Loucy (cell line): Measurements from ENCODE around the gene MCAT.

Experiments used
- H2AFZ ChIP-seq: fragments of 200-600 bp; sonication (generic); 2 replicates; pipeline ENCODE4 v1.6.0; 2016; ENCODE audit warnings: antibody characterized with exemption, mild to moderate bottlenecking, low read length, moderate library complexity
- H3F3A ChIP-seq: fragments of 200-600 bp; 2 replicates; pipeline ENCODE4 v1.6.0; 2016; ENCODE audit warnings: antibody characterized with exemption, low read depth, mild to moderate bottlenecking
- H3K27me3 ChIP-seq: fragments of 200-600 bp; sonication (generic); 2 replicates; pipeline ENCODE4 v1.6.1; 2014; ENCODE audit warnings: low read length, mild to moderate bottlenecking; ENCODE audit not compliant: insufficient read depth, poor library complexity, severe bottlenecking
- H3K36me3 ChIP-seq: fragments of 200-600 bp; sonication (generic); 2 replicates; pipeline ENCODE4 v1.6.1; 2016; ENCODE audit warnings: low read length; ENCODE audit not compliant: insufficient read depth
- H3K4me1 ChIP-seq: fragments of 200-600 bp; sonication (generic); 2 replicates; pipeline ENCODE4 v1.5.1; 2014; ENCODE audit warnings: low read length, mild to moderate bottlenecking; ENCODE audit not compliant: insufficient read depth, poor library complexity, severe bottlenecking
- H3K4me2 ChIP-seq: fragments of 200-600 bp; sonication (generic); 2 replicates; pipeline ENCODE4 v1.6.0; 2014; ENCODE audit warnings: antibody characterized with exemption, low read length, low read depth, mild to moderate bottlenecking; ENCODE audit not compliant: poor library complexity, severe bottlenecking
- H3K4me3 ChIP-seq: fragments of 200-600 bp; sonication (generic); 2 replicates; pipeline ENCODE4 v1.5.1; 2014; ENCODE audit warnings: low read length, mild to moderate bottlenecking, mixed read lengths; ENCODE audit not compliant: poor library complexity, severe bottlenecking
- H3K79me2 ChIP-seq: fragments of 200-600 bp; sonication (generic); 2 replicates; pipeline ENCODE4 v1.6.1; 2014; ENCODE audit warnings: low read length; ENCODE audit not compliant: insufficient read depth
- H3K9ac ChIP-seq: fragments of 200-600 bp; sonication (generic); 2 replicates; pipeline ENCODE4 v1.6.0; 2014; ENCODE audit warnings: mild to moderate bottlenecking, low read depth, low read length, moderate library complexity; ENCODE audit not compliant: poor library complexity, severe bottlenecking
- H3K9me2 ChIP-seq: fragments of 200-600 bp; sonication (generic); replicated peaks from 2 replicates; pipeline ENCODE4 v1.6.1; 2016; ENCODE audit warnings: low read depth, low read length, mixed read lengths
- H3K9me3 ChIP-seq: fragments of 200-600 bp; sonication (generic); 2 replicates; pipeline ENCODE4 v1.6.1; 2014; ENCODE audit warnings: mild to moderate bottlenecking, antibody characterized with exemption, low read length, low read depth; ENCODE audit not compliant: insufficient read depth
- H4K20me1 ChIP-seq: fragments of 200-600 bp; sonication (generic); 2 replicates; pipeline ENCODE4 v1.6.0; 2014; ENCODE audit warnings: antibody characterized with exemption, low read length, mild to moderate bottlenecking; ENCODE audit not compliant: insufficient read depth, poor library complexity, severe bottlenecking
- EZH2phosphoT487 ChIP-seq: fragments of 200-600 bp; IDR thresholded peaks from 2 replicates; pipeline ENCODE4 v1.6.1; 2018; ENCODE audit warnings: antibody characterized with exemption, mild to moderate bottlenecking, moderate library complexity, borderline replicate concordance
- TF ChIP-seq, protein P1 (sequence below): fragments of 200-600 bp; sonication (generic); conservative IDR thresholded peaks from 2 replicates; pipeline ENCODE4 v1.5.1; 2014; ENCODE audit warnings: mild to moderate bottlenecking, antibody characterized with exemption, low read length

MCAT gene

DNA sequence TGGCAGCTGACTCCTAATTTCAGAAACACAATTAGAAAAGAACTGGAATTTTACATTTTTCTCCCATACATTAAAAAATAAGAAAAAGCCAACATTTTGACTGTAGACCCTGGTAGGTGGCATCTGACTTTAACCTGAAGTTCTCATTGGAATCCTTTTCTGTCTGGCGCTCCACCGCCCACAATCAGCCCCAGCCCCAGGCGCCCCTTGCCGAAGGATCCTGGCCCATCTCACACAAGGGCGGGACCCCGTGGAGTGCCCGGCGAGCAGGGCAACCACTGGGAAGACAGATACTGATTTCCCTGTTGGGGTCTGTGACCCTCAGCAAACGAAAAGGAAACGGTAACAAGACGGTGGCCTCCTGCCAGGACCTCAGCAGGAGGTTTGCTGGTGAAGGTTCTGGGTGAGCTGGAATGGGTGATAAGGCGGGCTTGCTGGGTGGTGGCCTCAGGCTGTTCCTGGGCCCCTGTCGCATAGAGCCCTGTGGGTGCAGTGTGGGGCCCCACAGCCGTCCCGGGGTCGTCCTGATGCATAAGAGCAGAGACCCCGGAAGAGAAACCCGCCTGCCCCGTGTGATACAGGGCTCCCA, 23.9 kb upstream of the MCAT start:
- Histone ChIP-seq H3K9me3 (no peaks in the 10 kb centered on the region), H3K36me3 (peaks cover 5% of the 10 kb centered on the region; the same call in 1 of the 2 replicates), H3K4me3 (no peak overlapping the region), H2AFZ (no peak overlapping the region), H3K4me2 (no peak overlapping the region), H4K20me1 (no peaks in the 10 kb centered on the region), H3F3A (no peaks in the 10 kb centered on the region), H3K9ac (no peak overlapping the region), H3K27me3 (no peaks in the 10 kb centered on the region), H3K4me1 (peaks cover 23% of the 10 kb centered on the region), H3K9me2 (no peaks in the 10 kb centered on the region), H3K79me2 (no peaks in the 10 kb centered on the region)
- TF ChIP-seq, protein P1, sequence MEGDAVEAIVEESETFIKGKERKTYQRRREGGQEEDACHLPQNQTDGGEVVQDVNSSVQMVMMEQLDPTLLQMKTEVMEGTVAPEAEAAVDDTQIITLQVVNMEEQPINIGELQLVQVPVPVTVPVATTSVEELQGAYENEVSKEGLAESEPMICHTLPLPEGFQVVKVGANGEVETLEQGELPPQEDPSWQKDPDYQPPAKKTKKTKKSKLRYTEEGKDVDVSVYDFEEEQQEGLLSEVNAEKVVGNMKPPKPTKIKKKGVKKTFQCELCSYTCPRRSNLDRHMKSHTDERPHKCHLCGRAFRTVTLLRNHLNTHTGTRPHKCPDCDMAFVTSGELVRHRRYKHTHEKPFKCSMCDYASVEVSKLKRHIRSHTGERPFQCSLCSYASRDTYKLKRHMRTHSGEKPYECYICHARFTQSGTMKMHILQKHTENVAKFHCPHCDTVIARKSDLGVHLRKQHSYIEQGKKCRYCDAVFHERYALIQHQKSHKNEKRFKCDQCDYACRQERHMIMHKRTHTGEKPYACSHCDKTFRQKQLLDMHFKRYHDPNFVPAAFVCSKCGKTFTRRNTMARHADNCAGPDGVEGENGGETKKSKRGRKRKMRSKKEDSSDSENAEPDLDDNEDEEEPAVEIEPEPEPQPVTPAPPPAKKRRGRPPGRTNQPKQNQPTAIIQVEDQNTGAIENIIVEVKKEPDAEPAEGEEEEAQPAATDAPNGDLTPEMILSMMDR, result no peak
- no peak for TF ChIP-seq EZH2phosphoT487

DNA sequence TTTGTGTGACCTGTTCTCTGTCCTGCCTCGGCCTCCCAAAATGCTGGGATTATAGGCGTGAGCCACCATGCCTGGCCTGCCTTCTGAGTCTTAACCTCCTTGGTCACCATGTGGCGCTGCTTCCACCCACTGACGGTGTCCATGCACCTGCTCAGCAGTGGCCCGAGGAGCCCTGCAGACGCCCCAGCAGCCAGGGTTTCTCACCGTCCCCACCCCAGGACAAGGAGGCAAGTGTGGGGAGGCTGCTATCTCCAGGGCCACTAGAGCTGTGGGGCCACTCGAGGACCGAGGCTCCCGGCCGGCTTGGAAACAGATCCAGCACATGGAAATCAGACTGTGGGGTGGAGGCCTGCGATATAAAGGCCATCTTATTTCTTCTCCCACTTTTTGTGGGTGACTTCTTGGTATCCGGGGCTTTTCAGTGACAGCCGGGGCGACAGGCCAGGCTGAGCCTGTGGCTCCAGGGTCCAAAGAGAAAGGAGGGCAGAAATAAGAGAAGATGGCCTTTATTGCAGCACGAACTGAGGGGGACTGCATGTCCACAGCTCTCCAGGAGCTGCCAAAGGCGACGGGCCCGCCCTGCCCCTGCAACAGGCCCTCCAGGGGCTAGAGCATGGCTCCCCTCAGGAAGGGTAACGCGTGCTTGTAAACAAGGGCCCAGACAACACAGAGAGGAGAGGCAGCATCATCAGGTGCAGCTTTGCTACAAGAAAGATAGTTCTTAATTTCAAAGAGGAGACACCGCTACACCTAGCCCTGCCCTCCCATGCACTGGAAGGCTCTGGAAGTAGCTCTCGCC, 23.1 kb upstream of the MCAT start:
- no peaks in the 10 kb centered on the region for H3F3A ChIP-seq
- H3K36me3 ChIP-seq, result peaks cover 5% of the 10 kb centered on the region; the same call in 1 of the 2 replicates
- H3K9me2 ChIP-seq, result no peaks in the 10 kb centered on the region
- no peak overlapping the region for H3K4me2 ChIP-seq
- no peak overlapping the region for H3K4me3 ChIP-seq
- H4K20me1 ChIP-seq, result no peaks in the 10 kb centered on the region
- peaks cover 16% of the 10 kb centered on the region for H3K4me1 ChIP-seq
- no peaks in the 10 kb centered on the region for H3K27me3 ChIP-seq
- H3K9me3 ChIP-seq, result no peaks in the 10 kb centered on the region
- H2AFZ ChIP-seq, result no peak overlapping the region
- H3K9ac ChIP-seq, result no peak overlapping the region
- TF ChIP-seq EZH2phosphoT487, result no peak
- TF ChIP-seq, protein P1, result no peak
- no peaks in the 10 kb centered on the region for H3K79me2 ChIP-seq

DNA sequence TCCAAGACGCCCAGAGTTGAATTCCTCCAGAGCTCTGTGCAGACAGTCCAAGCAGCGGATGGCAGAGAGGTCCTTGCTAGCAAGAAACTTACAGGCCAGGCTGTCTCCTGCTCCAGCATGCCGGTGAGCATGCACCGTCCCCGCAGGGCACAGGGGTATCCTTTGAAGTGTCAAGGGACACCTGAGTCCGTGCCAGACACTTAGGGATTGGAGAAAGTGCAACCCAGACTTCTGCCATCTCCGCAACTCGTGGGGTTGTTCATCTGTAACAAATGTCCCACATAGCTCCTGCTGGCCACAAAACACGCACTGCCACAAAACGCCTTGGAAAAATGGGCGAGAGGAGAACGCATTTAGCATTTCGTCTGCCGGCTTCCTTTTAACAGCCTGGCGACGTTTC, 21.4 kb upstream of the MCAT start:
- Histone ChIP-seq H3K9ac (no peak overlapping the region), H4K20me1 (no peaks in the 10 kb centered on the region), H3K9me2 (no peaks in the 10 kb centered on the region), H2AFZ (no peak overlapping the region), H3F3A (no peaks in the 10 kb centered on the region), H3K79me2 (no peaks in the 10 kb centered on the region), H3K4me2 (no peak overlapping the region), H3K4me1 (no peaks in the 10 kb centered on the region), H3K36me3 (peaks cover 8% of the 10 kb centered on the region; the same call in 1 of the 2 replicates), H3K4me3 (no peak overlapping the region), H3K9me3 (no peaks in the 10 kb centered on the region), H3K27me3 (no peaks in the 10 kb centered on the region)
- TF ChIP-seq EZH2phosphoT487, result no peak
- TF ChIP-seq, protein P1, result no peak
